HPDE6-E6E7 (cell line): ENCODE results near the gene CHCHD3.
"Not testable (repeated sequence)": the region's sequence is repeated elsewhere in the genome, so short reads cannot be mapped to it uniquely, and the experiment has no call there.

Experiments used
- DNase-seq: peaks from one replicate; pipeline ENCODE4 v3.0.0; 2011; ENCODE audit warnings: missing footprints; ENCODE audit errors: extremely low spot score

CHCHD3 gene

GRCh38 chr7:133003052-133003910 lies 78.6 kb downstream of the CHCHD3 start:
- DNase-seq = no peak

- DNase-seq = no peak
These were observed 80.2 kb downstream of the CHCHD3 start for GRCh38 chr7:133001727-133002126.

GRCh38 chr7:132999845-133000244 lies 82.0 kb downstream of the CHCHD3 start:
- no peak for DNase-seq

GRCh38 chr7:132998763-132999162 lies 83.1 kb downstream of the CHCHD3 start:
- no peak for DNase-seq

GRCh38 chr7:132997505-132997904 lies 84.4 kb downstream of the CHCHD3 start:
- DNase-seq = no peak

GRCh38 chr7:132996581-132997242 lies 85.2 kb downstream of the CHCHD3 start:
- no peak for DNase-seq

GRCh38 chr7:132993377-132994013 lies 88.4 kb downstream of the CHCHD3 start:
- DNase-seq = no peak

GRCh38 chr7:132991615-132992587 lies 90.0 kb downstream of the CHCHD3 start:
- no peak for DNase-seq

GRCh38 chr7:132988117-132988516 lies 93.8 kb downstream of the CHCHD3 start:
- DNase-seq = no peak

GRCh38 chr7:132980402-132980801 lies 101.5 kb downstream of the CHCHD3 start:
- DNase-seq = no peak

GRCh38 chr7:132979524-132979923 lies 102.4 kb downstream of the CHCHD3 start:
- no peak for DNase-seq

GRCh38 chr7:132977234-132977633 lies 104.7 kb downstream of the CHCHD3 start:
- no peak for DNase-seq

- no peak for DNase-seq
These were observed 109.1 kb downstream of the CHCHD3 start for GRCh38 chr7:132972745-132973144.

- no peak for DNase-seq
These were observed 111.6 kb downstream of the CHCHD3 start for GRCh38 chr7:132970257-132970656.

- DNase-seq = no peak
These were observed 112.4 kb downstream of the CHCHD3 start for GRCh38 chr7:132969520-132969919.

GRCh38 chr7:132967470-132967848 lies 114.4 kb downstream of the CHCHD3 start:
- DNase-seq = not testable (repeated sequence)

- DNase-seq = no peak
These were observed 115.0 kb downstream of the CHCHD3 start for GRCh38 chr7:132966754-132967469.

GRCh38 chr7:132965951-132966350 lies 115.9 kb downstream of the CHCHD3 start:
- DNase-seq = no peak

- DNase-seq = no peak
These were observed 117.0 kb downstream of the CHCHD3 start for GRCh38 chr7:132964876-132965275.

GRCh38 chr7:132959891-132960290 lies 122.0 kb downstream of the CHCHD3 start:
- DNase-seq = no peak

GRCh38 chr7:132956556-132956955 lies 125.3 kb downstream of the CHCHD3 start:
- DNase-seq = no peak
